Measurements from ENCODE around the gene MAPKAPK3.

DNA sequence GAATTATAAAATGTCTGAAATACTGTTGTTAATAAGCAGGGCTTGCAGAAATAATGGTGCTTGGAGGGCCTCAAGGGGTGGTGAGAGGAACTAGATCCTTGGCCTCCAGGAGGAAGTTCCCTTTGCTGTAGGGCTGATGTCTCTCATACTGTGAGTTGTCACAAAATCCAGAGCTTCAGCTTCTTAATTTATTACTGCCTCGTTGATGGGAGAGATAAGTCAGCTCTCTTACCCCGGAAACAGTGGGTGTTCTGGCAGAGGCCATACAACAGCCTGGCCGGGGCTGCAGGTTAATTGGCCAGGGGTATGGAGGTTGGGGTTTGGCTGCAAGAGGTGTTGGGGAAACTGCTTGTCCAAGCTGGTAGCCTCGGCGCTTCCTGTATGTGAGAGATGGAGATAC lies 15.5 kb downstream of the MAPKAPK3 start:
- TF ChIP-seq POLR2A (IDR thresholded peaks at IDR 0.05; ENCODE audit: low read depth): no peak
- TF ChIP-seq POLR2AphosphoS5 (IDR thresholded peaks at IDR 0.05): no peak
- TF ChIP-seq CTCF (IDR thresholded peaks at IDR 0.05): no peak
- no peak for TF ChIP-seq EP300 (IDR thresholded peaks at IDR 0.05)

Data from esophagus muscularis mucosa (tissue), 4 donors.